ENCODE results near the gene EFNA5.

Gene EFNA5

GRCh38 chr5:107636555-107636954 is 34.2 kb downstream of the EFNA5 start:
- DNase-seq, result no peak

- no peak for DNase-seq
Measured at GRCh38 chr5:107636068-107636467, 34.7 kb downstream of the EFNA5 start.

GRCh38 chr5:107634981-107635848 is 35.5 kb downstream of the EFNA5 start:
- DNase-seq, result no peak

- DNase-seq, result no peak
Measured at GRCh38 chr5:107633171-107633901, 37.4 kb downstream of the EFNA5 start.

GRCh38 chr5:107631805-107632362 is 38.9 kb downstream of the EFNA5 start:
- DNase-seq, result no peak

GRCh38 chr5:107630184-107630583 is 40.6 kb downstream of the EFNA5 start:
- no peak for DNase-seq

GRCh38 chr5:107624235-107624634 is 46.5 kb downstream of the EFNA5 start:
- DNase-seq, result no peak

GRCh38 chr5:107621089-107621488 is 49.6 kb downstream of the EFNA5 start:
- DNase-seq, result no peak

GRCh38 chr5:107619781-107620180 is 51.0 kb downstream of the EFNA5 start:
- DNase-seq, result no peak

- DNase-seq, result no peak
Measured at GRCh38 chr5:107618242-107618641, 52.5 kb downstream of the EFNA5 start.

- no peak for DNase-seq
Measured at GRCh38 chr5:107617052-107617451, 53.7 kb downstream of the EFNA5 start.

GRCh38 chr5:107616213-107616612 is 54.5 kb downstream of the EFNA5 start:
- DNase-seq, result no peak

GRCh38 chr5:107615299-107615817 is 55.4 kb downstream of the EFNA5 start:
- no peak for DNase-seq

- DNase-seq, result no peak
Measured at GRCh38 chr5:107612541-107612940, 58.2 kb downstream of the EFNA5 start.

GRCh38 chr5:107610798-107611197 is 59.9 kb downstream of the EFNA5 start:
- no peak for DNase-seq

GRCh38 chr5:107607671-107608345 is 62.9 kb downstream of the EFNA5 start:
- DNase-seq, result no peak

GRCh38 chr5:107607196-107607595 is 63.5 kb downstream of the EFNA5 start:
- DNase-seq, result no peak

GRCh38 chr5:107605596-107606125 is 65.1 kb downstream of the EFNA5 start:
- no peak for DNase-seq

GRCh38 chr5:107604990-107605389 is 65.7 kb downstream of the EFNA5 start:
- DNase-seq, result no peak

- DNase-seq, result no peak
Measured at GRCh38 chr5:107604146-107604910, 66.4 kb downstream of the EFNA5 start.

- DNase-seq, result no peak
Measured at GRCh38 chr5:107603349-107603748, 67.4 kb downstream of the EFNA5 start.

GRCh38 chr5:107602896-107603295 is 67.8 kb downstream of the EFNA5 start:
- DNase-seq, result no peak

All from NCI-H510A treated with DMSO at 0.1 percent for 48 hours (cell line).